WTC11 (cell line): Measurements from ENCODE around the gene CABP1.
"Not testable (repeated sequence)": the region's sequence is repeated elsewhere in the genome, so short reads cannot be mapped to it uniquely, and the experiment has no call there.

Experiments
- CBFB ChIP-seq: sonication (generic); formaldehyde crosslinking; IDR thresholded peaks from 2 replicates; pipeline ENCODE4 v1.8.1; 2022; ENCODE audit warnings: mild to moderate bottlenecking, low read depth, missing genetic modification reagents
- CREB1 ChIP-seq: sonication (generic); formaldehyde crosslinking; IDR thresholded peaks from 2 replicates; pipeline ENCODE4 v1.8.0; 2023; ENCODE audit warnings: mild to moderate bottlenecking, missing genetic modification reagents
- ELF4 ChIP-seq: sonication (generic); formaldehyde crosslinking; IDR thresholded peaks from 2 replicates; pipeline ENCODE4 v1.8.1; 2022; ENCODE audit warnings: low read depth, mild to moderate bottlenecking, moderate library complexity, missing genetic modification reagents
- JAZF1 ChIP-seq: fragments of 250-450 bp; sonication (Bioruptor Pico); IDR thresholded peaks from 2 replicates; pipeline ENCODE4 v1.9.0; 2021; ENCODE audit warnings: moderate library complexity, mild to moderate bottlenecking, inconsistent platforms
- SP1 ChIP-seq: sonication (generic); formaldehyde crosslinking; conservative IDR thresholded peaks from 2 replicates; pipeline ENCODE4 v1.8.1; 2022; ENCODE audit warnings: missing genetic modification reagents
- TF ChIP-seq, protein P1 (sequence below): sonication (generic); formaldehyde crosslinking; IDR thresholded peaks from 2 replicates; pipeline ENCODE4 v1.8.1; 2022; ENCODE audit warnings: low read depth, mild to moderate bottlenecking, moderate library complexity, missing genetic modification reagents, borderline replicate concordance
- TF ChIP-seq, protein P2 (sequence below): fragments of 200-600 bp; IDR thresholded peaks from 2 replicates; pipeline ENCODE4 v1.8.0; 2022; ENCODE audit warnings: antibody characterized with exemption
- TF ChIP-seq, protein P3 (sequence below): sonication (generic); formaldehyde crosslinking; IDR thresholded peaks from 2 replicates; pipeline ENCODE4 v1.8.1; 2023; ENCODE audit warnings: mild to moderate bottlenecking, missing genetic modification reagents, moderate library complexity
- TF ChIP-seq, protein P4 (sequence below): fragments of 250-450 bp; sonication (Bioruptor Pico); IDR thresholded peaks from 2 replicates; pipeline ENCODE4 v2.1.2; 2022; ENCODE audit warnings: mild to moderate bottlenecking, moderate library complexity

DNA sequence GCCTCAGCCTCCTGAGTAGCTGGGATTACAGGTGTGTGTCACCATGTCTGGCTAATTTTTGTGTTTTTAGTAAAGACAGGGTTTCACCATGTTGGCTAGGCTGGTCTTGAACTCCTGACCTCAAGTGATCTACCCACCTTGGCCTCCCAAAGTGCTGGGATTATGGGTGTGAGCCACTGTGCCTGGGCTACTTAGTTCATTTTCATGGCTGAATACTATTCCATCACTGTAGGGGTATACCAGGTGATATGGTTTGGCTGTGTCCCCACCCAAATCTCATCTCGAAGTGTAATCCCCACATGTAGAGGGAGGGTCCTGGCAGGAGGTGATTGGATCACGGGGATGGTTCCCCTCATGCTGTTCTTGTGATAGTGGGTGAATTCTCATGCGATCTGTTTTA, 23.2 kb upstream of the CABP1 start:
- TF ChIP-seq, protein P1, sequence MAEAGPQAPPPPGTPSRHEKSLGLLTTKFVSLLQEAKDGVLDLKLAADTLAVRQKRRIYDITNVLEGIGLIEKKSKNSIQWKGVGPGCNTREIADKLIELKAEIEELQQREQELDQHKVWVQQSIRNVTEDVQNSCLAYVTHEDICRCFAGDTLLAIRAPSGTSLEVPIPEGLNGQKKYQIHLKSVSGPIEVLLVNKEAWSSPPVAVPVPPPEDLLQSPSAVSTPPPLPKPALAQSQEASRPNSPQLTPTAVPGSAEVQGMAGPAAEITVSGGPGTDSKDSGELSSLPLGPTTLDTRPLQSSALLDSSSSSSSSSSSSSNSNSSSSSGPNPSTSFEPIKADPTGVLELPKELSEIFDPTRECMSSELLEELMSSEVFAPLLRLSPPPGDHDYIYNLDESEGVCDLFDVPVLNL = not testable (repeated sequence)
- TF ChIP-seq CREB1 (CRISPR knock-in tag); ELF4 (CRISPR knock-in tag); JAZF1 (CRISPR knock-in tag); CBFB; SP1 (CRISPR knock-in tag): not testable (repeated sequence)
- TF ChIP-seq, protein P2, sequence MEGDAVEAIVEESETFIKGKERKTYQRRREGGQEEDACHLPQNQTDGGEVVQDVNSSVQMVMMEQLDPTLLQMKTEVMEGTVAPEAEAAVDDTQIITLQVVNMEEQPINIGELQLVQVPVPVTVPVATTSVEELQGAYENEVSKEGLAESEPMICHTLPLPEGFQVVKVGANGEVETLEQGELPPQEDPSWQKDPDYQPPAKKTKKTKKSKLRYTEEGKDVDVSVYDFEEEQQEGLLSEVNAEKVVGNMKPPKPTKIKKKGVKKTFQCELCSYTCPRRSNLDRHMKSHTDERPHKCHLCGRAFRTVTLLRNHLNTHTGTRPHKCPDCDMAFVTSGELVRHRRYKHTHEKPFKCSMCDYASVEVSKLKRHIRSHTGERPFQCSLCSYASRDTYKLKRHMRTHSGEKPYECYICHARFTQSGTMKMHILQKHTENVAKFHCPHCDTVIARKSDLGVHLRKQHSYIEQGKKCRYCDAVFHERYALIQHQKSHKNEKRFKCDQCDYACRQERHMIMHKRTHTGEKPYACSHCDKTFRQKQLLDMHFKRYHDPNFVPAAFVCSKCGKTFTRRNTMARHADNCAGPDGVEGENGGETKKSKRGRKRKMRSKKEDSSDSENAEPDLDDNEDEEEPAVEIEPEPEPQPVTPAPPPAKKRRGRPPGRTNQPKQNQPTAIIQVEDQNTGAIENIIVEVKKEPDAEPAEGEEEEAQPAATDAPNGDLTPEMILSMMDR = not testable (repeated sequence)
- TF ChIP-seq, protein P3, sequence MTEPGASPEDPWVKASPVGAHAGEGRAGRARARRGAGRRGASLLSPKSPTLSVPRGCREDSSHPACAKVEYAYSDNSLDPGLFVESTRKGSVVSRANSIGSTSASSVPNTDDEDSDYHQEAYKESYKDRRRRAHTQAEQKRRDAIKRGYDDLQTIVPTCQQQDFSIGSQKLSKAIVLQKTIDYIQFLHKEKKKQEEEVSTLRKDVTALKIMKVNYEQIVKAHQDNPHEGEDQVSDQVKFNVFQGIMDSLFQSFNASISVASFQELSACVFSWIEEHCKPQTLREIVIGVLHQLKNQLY (CRISPR knock-in tag) = not testable (repeated sequence)
- TF ChIP-seq, protein P4, sequence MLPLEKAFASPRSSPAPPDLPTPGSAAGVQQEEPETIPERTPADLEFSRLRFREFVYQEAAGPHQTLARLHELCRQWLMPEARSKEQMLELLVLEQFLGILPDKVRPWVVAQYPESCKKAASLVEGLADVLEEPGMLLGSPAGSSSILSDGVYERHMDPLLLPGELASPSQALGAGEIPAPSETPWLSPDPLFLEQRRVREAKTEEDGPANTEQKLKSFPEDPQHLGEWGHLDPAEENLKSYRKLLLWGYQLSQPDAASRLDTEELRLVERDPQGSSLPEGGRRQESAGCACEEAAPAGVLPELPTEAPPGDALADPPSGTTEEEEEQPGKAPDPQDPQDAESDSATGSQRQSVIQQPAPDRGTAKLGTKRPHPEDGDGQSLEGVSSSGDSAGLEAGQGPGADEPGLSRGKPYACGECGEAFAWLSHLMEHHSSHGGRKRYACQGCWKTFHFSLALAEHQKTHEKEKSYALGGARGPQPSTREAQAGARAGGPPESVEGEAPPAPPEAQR = not testable (repeated sequence)
